ENCODE results near the gene DAAM1.

DNA sequence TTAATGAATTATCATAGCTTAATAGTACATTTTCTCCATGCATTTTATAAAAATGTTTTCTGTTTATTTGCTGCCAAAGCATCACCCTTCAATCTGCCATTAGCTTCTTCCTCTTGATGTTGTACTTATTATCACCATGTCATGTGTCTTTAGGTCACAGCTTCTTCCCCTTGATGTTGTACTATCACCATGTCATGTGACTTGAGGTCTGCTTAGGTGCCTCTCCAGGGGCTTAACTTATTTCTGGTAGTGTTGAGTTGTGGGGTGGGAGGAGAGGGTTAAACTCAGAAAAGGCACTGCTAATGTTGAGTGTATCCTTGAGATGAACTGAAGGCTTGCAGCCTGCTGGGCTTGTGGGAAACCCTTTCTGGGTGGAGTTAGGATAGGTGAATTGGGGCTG lies 87.8 kb downstream of the DAAM1 start:
- TF ChIP-seq, protein P1, sequence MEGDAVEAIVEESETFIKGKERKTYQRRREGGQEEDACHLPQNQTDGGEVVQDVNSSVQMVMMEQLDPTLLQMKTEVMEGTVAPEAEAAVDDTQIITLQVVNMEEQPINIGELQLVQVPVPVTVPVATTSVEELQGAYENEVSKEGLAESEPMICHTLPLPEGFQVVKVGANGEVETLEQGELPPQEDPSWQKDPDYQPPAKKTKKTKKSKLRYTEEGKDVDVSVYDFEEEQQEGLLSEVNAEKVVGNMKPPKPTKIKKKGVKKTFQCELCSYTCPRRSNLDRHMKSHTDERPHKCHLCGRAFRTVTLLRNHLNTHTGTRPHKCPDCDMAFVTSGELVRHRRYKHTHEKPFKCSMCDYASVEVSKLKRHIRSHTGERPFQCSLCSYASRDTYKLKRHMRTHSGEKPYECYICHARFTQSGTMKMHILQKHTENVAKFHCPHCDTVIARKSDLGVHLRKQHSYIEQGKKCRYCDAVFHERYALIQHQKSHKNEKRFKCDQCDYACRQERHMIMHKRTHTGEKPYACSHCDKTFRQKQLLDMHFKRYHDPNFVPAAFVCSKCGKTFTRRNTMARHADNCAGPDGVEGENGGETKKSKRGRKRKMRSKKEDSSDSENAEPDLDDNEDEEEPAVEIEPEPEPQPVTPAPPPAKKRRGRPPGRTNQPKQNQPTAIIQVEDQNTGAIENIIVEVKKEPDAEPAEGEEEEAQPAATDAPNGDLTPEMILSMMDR (conservative IDR thresholded peaks at IDR 0.05; ENCODE audit: low read length): no peak
- TF ChIP-seq EZH2phosphoT487 (IDR thresholded peaks at IDR 0.05; ENCODE audit: borderline replicate concordance): no peak
